Activated CD8-positive, alpha-beta memory T cell treated with anti-CD3 and anti-CD28 coated beads for 24 hours (primary cell): ENCODE data around the gene PCBD1.
"Not testable (repeated sequence)": the region's sequence is repeated elsewhere in the genome, so short reads cannot be mapped to it uniquely, and the experiment has no call there.

Source experiments
- DNase-seq: peaks from one replicate; pipeline ENCODE4 v3.0.0-alpha.2; 2020

The PCBD1 gene

GRCh38 chr10:70887804-70888800 lies at the start of gene PCBD1:
Gene PCBD1 (minus strand): TSS chr10:70888565. CDS start chr10:70888533, 32 bp downstream.
- peak; percentile 86 for DNase-seq

- no peak for DNase-seq
These were observed 49.3 kb upstream of the PCBD1 start for GRCh38 chr10:70937661-70938060.

DNA sequence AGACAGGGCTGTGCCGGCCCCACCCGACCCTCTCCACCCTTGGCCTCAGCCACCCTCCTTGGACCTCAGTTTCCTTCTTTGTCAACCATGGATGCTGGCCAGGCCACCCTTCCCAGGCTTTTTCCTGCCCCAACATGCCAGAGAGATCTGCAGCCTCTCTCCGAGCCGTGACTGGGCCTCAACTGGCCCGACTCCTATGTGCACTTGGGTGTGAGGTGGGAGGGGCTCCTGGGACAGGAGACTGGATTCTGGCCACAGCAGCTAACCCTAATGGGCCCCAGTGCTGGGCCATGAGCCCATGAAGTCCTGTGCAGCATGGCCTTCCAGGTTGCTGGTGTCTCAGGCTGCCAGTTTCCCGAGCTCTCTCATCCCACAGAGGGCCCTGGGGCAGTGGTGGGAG lies 47.7 kb upstream of the PCBD1 start:
- DNase-seq, result no peak

- no peak for DNase-seq
These were observed 47.3 kb upstream of the PCBD1 start for GRCh38 chr10:70935631-70936030.

GRCh38 chr10:70935125-70935625 lies 46.8 kb upstream of the PCBD1 start:
- DNase-seq, result no peak

DNA sequence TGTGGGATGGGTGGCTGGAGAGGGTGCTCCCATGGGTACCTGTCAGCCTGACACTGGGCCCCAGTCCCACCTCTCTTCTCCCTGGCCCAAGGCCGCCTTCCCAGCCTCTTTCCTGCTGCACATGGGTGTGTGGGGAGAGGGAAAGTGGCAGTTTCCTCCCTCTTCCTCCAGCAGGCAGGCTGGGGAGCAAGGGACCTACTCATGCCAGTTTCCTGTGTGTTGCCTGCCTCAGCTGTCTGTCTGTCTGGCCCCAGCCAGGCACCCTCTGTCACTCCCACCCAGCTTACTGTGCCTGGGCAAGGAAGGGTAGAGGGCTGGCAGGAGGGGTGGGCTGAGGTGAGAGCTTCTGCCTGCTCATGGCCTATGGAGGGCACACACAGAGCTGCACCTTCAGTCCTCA lies 46.3 kb upstream of the PCBD1 start:
- no peak for DNase-seq

DNA sequence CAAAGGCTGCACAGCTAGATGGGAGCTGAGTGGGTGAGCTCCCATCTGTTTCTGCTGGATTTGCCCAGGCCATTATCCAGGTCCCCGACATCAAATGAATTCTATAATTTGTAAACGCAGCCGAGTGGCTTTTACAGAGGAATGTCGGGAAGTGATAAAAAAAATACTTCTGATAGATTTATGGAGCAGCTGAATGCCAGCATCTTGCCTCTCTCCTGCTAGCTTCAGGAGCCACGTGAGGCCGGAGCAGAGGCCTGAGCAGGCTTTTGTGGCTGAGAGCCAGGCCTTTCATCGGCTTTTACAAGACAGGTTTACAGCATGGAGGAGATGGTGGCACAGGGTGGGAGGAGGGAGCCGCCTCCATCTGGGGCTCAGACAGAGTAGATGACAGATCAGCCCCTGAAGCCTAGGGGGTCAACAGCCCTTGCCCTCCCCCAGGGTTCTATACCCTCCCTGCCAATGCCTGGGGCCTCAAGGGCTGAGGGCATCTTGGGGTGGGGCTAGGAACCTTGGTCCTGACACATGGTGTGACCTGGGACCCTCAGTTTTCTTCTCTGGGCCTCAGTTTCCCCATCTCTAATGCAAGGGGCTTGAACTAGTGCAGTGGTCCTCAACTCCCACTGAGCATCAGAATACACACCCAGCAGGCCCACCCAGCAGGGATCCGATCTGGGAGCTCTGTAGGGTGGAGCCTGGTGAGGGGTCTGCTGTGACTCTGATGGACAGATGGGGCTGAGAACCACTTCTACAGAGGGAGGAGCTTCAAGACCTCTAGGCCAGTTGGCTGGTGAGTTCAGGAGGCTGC lies 44.2 kb upstream of the PCBD1 start:
- DNase-seq, result no peak

DNA sequence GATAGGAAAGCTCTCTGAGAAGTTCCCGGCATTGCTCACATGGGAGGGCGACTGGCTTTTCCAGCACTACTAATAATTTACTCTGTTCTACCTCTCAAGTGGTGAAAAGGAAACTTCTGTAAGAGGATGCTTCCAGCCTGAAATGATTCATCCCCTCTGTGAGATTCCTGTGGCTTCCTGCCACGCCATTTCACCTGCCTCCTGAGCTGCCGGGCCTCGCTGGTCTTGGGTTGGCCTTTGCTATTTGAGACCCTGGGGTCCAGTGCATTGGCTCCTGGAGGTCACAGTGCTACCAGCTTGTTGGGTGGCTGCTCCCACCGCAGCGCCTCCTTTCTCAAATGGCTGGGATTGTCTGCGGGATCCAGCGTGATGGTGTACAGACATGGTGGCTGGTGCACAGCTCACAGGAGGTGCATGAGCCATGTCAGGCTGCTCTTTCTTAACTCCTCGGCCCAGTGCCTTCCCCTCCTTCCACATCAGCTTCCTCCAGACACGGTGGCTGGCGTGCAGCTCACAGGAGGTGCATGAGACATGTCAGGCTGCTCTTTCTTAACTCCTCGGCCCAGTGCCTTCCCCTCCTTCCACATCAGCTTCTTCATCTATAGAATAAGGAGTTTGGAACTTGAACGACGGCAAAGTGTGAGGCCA lies 42.9 kb upstream of the PCBD1 start:
- DNase-seq, result no peak

GRCh38 chr10:70930263-70931000 lies 42.1 kb upstream of the PCBD1 start:
- no peak for DNase-seq

DNA sequence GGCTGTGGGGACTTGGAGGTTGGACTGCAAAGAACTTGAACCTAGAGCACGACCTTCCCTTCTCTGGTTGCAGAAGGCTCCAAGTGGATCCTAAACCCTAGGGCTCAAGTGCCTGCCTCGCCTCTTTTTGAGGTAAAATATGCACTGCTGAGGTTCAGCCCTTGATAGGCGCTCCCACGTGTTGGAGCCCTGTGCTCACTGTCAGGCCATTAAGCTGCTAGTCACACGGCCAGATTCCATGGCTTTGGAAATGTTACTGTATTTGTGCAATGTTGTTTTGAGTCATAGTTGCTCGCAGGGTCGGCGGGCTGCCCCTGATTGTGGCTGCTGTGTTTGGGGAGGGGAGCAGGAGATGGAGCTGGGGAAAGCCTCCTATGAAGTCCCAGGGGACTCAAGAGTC lies 39.8 kb upstream of the PCBD1 start:
- DNase-seq, result no peak

- no peak for DNase-seq
These were observed 39.0 kb upstream of the PCBD1 start for GRCh38 chr10:70927189-70927943.

DNA sequence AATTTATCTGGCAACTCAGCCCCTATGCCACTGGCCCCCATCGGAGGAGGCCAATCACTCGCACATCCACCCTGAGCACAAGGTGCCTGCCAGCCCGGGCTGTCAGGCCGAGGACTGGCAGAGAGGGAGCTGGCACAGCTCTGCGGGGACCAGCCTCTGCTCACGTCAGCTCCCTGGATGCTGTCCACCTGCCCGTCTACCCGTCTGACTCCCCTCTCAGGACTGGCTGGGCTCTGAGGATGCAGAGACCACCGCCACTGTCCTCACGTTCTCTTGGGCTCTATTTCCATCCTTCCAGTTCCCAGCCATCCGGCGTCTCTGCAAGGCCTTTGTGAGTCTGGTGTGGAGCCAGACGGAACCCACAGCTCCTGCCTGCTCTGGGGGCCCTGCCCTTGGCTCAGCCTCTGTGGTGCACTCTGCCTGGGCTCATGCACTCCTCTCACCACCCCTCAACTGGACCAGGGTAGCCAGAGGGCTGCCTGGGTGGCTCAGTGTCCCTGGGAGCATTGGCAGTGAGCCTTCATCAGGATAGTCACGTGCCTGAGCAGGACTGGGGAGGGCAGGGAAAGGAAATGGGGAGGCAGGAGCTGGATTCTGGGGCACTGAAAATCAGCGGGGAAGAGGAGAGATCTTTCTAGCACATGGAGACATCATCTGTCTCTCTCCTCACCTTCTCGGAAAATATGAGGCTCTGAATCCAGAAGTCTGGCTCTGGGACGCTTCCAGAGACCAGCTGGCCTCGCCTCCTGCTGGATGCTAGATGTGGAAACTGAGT lies 38.0 kb upstream of the PCBD1 start:
- DNase-seq, result no peak

- peak; percentile 85 for DNase-seq
These were observed 37.2 kb upstream of the PCBD1 start for GRCh38 chr10:70925377-70926225.

GRCh38 chr10:70923696-70924095 lies 35.3 kb upstream of the PCBD1 start:
- DNase-seq, result no peak

DNA sequence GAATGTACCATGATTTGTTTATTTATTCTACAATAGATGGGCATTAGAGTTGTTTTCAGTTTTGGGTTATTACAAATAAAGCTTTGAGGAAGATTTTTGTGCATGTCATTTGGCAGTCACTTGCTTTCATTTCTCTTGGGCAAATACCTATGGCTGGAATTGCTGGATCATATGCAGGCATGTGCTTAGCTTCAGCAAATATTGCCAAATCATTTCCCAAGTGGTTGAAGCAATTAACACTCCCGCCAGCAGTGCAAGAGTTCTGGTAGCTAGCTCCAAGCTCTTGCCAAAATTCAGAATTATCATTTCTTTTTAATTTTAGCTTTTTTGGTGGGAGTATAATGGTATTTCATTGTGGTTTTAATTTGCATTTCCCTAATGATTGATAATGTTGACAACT lies 32.9 kb upstream of the PCBD1 start:
- no peak for DNase-seq

- no peak for DNase-seq
These were observed 32.2 kb upstream of the PCBD1 start for GRCh38 chr10:70920519-70920918.

DNA sequence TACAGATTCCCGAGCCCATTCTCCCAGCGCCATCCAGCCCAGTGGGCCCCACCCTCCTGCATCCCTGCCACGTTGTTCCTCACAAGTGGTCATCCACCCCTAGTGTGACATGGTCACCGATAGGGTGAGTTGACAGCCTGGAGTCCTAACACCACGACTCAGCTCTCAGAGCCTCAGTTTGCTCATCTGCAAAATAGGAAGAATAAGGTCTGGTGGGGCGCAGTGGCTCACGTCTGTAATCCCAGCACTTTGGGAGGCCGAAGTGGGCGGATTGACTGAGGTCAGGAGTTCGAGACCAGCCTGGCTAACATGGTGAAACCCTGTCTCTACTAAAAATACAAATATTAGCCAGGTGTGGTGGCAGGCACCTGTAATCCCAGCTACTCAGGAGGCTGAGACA lies 31.5 kb upstream of the PCBD1 start:
- DNase-seq, result not testable (repeated sequence)

GRCh38 chr10:70918851-70919530 lies 30.6 kb upstream of the PCBD1 start:
- no peak for DNase-seq

DNA sequence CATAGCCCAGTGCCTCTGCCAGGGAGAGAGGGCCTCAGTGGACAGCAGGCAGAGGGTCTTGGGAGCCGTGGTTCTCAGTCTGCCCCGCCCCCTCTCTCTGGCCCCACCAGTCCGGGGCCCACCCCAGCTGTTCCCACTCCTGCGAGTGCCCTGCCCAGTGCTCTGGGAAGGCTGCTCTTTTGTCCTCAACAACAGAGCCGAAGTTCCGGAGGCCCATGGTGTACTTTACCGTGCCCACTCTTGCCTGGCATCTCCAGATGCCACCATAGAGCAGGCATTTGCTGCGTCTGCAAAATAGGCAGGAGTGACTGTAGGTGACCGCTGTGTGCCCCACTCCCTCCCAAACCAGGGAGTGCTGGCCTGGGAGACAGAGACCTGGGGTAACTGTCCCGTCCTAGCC lies 29.3 kb upstream of the PCBD1 start:
- no peak for DNase-seq
